H1 (cell line): ENCODE results near the gene STK33. TPM values are rescaled to one million over a fixed set of nuclear protein-coding genes. Genes with fewer than 3 reads are reported as not detected.

ENCODE experiments used
- BACH1 ChIP-seq: IDR thresholded peaks from 2 replicates; pipeline ENCODE4 v1.6.1; 2012; ENCODE audit warnings: low read length, improper control_type of control experiment
- CEBPB ChIP-seq: IDR thresholded peaks from 2 replicates; pipeline ENCODE4 v1.6.1; 2012; ENCODE audit warnings: low read depth, low read length
- EP300 ChIP-seq, 2 experiments: IDR thresholded peaks; 1 replicate in 1 of 2; 2 replicates in 1 of 2; pipeline ENCODE4 v1.6.1; 2011 to 2012; ENCODE audit warnings: low read depth in 2 of 2, low read length in 2 of 2, mild to moderate bottlenecking in 2 of 2, borderline replicate concordance in 1 of 2, inconsistent platforms in 1 of 2, moderate library complexity in 1 of 2
- KDM4A ChIP-seq: IDR thresholded peaks from one replicate; pipeline ENCODE4 v1.7.1; 2012; ENCODE audit warnings: low read depth, mild to moderate bottlenecking, moderate library complexity, low read length, inconsistent platforms; ENCODE audit not compliant: severe bottlenecking
- RAD21 ChIP-seq, 2 experiments: IDR thresholded peaks in 1 of 2; conservative IDR thresholded peaks in 1 of 2; 2 replicates each; pipeline ENCODE4 v1.6.1; 2011; ENCODE audit warnings: low read depth in 2 of 2, low read length in 2 of 2, improper control_type of control experiment in 1 of 2, inconsistent platforms in 1 of 2, mild to moderate bottlenecking in 1 of 2, moderate library complexity in 1 of 2
- RBBP5 ChIP-seq: IDR thresholded peaks from 2 replicates; pipeline ENCODE4 v1.7.1; 2012; ENCODE audit warnings: low read depth, mild to moderate bottlenecking, inconsistent platforms, low read length, moderate library complexity, borderline replicate concordance
- polyA plus RNA-seq, 7 experiments: library from polyadenylated mRNA; depleted of rRNA in 3 of 7; stranded (reverse) in 5 of 7; unstranded in 2 of 7; fragments of >200 nt in 5 of 7; fragments of 200-250 nt in 2 of 7; gene quantifications; 1 replicate in 5 of 7; 2 replicates in 1 of 7; 4 replicates in 1 of 7; pipeline versions ENCODE4 v1.2.1 to v1.2.3, GENCODE V29; 2011 to 2013; ENCODE audit warnings: missing spikeins in 2 of 7, mixed read lengths in 2 of 7
- total RNA-seq: library from RNA; stranded (reverse); fragmentation: NEBNext Ultra II Directional; extraction: Animal tissue kit (Norgen Biotek cat#: 25700); gene quantifications from 2 replicates; pipeline ENCODE4 v1.2.1, GENCODE V29; 2021
- TF ChIP-seq, protein P1 (sequence below): fragments of 300-600 bp; sonication (generic); IDR thresholded peaks from 2 replicates; pipeline ENCODE4 v1.7.1; 2012; ENCODE audit warnings: low read length, moderate library complexity, mild to moderate bottlenecking, inconsistent platforms; ENCODE audit not compliant: insufficient replicate concordance
- TF ChIP-seq, protein P2 (sequence below): IDR thresholded peaks from 2 replicates; pipeline ENCODE4 v1.6.1; 2011; ENCODE audit warnings: low read length, improper control_type of control experiment

The STK33 gene
- total and polyA plus RNA-seq, 2 of the 8 experiments (the other 6 are each of a cell fraction or from before 2014, with no cell fraction given) = 8.8 to 25.1 TPM

DNA sequence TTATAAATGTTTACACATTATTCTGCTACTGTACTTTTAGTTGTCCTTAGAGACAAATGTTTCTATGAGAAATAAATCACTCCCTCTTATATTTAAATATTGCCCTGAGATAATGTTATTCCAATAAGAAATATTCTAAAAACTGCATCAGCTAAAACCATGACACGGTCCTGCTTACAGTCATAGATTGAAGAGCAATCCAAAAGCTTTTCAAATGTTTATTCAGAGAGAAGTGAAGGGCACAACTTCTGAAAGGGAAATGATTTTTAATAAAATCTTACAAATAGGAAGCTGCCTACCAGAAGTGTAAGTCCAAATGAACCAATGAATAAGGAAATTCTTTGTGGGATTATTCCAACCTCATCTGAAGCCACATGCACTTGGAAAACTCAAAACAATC lies 49.2 kb downstream of the STK33 start (continued):
- TF ChIP-seq, protein P1, sequence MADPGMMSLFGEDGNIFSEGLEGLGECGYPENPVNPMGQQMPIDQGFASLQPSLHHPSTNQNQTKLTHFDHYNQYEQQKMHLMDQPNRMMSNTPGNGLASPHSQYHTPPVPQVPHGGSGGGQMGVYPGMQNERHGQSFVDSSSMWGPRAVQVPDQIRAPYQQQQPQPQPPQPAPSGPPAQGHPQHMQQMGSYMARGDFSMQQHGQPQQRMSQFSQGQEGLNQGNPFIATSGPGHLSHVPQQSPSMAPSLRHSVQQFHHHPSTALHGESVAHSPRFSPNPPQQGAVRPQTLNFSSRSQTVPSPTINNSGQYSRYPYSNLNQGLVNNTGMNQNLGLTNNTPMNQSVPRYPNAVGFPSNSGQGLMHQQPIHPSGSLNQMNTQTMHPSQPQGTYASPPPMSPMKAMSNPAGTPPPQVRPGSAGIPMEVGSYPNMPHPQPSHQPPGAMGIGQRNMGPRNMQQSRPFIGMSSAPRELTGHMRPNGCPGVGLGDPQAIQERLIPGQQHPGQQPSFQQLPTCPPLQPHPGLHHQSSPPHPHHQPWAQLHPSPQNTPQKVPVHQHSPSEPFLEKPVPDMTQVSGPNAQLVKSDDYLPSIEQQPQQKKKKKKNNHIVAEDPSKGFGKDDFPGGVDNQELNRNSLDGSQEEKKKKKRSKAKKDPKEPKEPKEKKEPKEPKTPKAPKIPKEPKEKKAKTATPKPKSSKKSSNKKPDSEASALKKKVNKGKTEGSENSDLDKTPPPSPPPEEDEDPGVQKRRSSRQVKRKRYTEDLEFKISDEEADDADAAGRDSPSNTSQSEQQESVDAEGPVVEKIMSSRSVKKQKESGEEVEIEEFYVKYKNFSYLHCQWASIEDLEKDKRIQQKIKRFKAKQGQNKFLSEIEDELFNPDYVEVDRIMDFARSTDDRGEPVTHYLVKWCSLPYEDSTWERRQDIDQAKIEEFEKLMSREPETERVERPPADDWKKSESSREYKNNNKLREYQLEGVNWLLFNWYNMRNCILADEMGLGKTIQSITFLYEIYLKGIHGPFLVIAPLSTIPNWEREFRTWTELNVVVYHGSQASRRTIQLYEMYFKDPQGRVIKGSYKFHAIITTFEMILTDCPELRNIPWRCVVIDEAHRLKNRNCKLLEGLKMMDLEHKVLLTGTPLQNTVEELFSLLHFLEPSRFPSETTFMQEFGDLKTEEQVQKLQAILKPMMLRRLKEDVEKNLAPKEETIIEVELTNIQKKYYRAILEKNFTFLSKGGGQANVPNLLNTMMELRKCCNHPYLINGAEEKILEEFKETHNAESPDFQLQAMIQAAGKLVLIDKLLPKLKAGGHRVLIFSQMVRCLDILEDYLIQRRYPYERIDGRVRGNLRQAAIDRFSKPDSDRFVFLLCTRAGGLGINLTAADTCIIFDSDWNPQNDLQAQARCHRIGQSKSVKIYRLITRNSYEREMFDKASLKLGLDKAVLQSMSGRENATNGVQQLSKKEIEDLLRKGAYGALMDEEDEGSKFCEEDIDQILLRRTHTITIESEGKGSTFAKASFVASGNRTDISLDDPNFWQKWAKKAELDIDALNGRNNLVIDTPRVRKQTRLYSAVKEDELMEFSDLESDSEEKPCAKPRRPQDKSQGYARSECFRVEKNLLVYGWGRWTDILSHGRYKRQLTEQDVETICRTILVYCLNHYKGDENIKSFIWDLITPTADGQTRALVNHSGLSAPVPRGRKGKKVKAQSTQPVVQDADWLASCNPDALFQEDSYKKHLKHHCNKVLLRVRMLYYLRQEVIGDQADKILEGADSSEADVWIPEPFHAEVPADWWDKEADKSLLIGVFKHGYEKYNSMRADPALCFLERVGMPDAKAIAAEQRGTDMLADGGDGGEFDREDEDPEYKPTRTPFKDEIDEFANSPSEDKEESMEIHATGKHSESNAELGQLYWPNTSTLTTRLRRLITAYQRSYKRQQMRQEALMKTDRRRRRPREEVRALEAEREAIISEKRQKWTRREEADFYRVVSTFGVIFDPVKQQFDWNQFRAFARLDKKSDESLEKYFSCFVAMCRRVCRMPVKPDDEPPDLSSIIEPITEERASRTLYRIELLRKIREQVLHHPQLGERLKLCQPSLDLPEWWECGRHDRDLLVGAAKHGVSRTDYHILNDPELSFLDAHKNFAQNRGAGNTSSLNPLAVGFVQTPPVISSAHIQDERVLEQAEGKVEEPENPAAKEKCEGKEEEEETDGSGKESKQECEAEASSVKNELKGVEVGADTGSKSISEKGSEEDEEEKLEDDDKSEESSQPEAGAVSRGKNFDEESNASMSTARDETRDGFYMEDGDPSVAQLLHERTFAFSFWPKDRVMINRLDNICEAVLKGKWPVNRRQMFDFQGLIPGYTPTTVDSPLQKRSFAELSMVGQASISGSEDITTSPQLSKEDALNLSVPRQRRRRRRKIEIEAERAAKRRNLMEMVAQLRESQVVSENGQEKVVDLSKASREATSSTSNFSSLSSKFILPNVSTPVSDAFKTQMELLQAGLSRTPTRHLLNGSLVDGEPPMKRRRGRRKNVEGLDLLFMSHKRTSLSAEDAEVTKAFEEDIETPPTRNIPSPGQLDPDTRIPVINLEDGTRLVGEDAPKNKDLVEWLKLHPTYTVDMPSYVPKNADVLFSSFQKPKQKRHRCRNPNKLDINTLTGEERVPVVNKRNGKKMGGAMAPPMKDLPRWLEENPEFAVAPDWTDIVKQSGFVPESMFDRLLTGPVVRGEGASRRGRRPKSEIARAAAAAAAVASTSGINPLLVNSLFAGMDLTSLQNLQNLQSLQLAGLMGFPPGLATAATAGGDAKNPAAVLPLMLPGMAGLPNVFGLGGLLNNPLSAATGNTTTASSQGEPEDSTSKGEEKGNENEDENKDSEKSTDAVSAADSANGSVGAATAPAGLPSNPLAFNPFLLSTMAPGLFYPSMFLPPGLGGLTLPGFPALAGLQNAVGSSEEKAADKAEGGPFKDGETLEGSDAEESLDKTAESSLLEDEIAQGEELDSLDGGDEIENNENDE = no peak
- TF ChIP-seq RBBP5 (no peak), KDM4A (no peak), CEBPB (no peak), EP300 (IDR thresholded peaks at IDR 0.05; ENCODE audit: borderline replicate concordance in 1 of 2, low read depth in 2 of 2, low read length in 2 of 2) (no peak), BACH1 (no peak), RAD21 (IDR thresholded peaks at IDR 0.05 in 1 of 2, conservative IDR thresholded peaks at IDR 0.05 in 1 of 2; ENCODE audit: low read depth in 2 of 2, low read length in 2 of 2) (no peak)
- TF ChIP-seq, protein P2, sequence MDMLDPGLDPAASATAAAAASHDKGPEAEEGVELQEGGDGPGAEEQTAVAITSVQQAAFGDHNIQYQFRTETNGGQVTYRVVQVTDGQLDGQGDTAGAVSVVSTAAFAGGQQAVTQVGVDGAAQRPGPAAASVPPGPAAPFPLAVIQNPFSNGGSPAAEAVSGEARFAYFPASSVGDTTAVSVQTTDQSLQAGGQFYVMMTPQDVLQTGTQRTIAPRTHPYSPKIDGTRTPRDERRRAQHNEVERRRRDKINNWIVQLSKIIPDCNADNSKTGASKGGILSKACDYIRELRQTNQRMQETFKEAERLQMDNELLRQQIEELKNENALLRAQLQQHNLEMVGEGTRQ = no peak
